H1 (cell line): Measurements from ENCODE around the gene CASZ1. TPM values are rescaled to one million over a fixed set of nuclear protein-coding genes. Genes with fewer than 3 reads are reported as not detected.

Source experiments
- CTCF ChIA-PET: fragments of 300-600 bp; sonication (Branson Sonifier 250); formaldehyde crosslinking; loops from one replicate; lab custom pipeline; 2021; ENCODE audit not compliant: partially characterized antibody; lab: Charles Lee
- POLR2A ChIA-PET: fragments of 300-600 bp; sonication (Branson Sonifier 250); formaldehyde crosslinking; loops from one replicate; lab custom pipeline; 2021; ENCODE audit warnings: inconsistent platforms; ENCODE audit not compliant: partially characterized antibody; lab: Charles Lee
- DNase-seq, 2 experiments: peaks; one replicate each; pipeline versions ENCODE4 v3.0.0 to v3.0.0-alpha.2; 2010 to 2022; ENCODE audit warnings: low spot score in 2 of 2, low read depth in 1 of 2, mixed read lengths in 1 of 2
- FAIRE-seq: peaks from 2 replicates; lab custom pipeline; 2011; peaks lifted over from hg19 to GRCh38; lab: Jason Lieb, UNC
- H2AFZ ChIP-seq: 2 replicates; pipeline ENCODE4 v1.8.1; 2012; ENCODE audit warnings: low read length, inconsistent platforms
- H2AK5ac ChIP-seq: 2 replicates; pipeline ENCODE4 v1.6.1; 2013; ENCODE audit warnings: low read depth, low read length
- H2BK120ac ChIP-seq: replicated peaks from 2 replicates; pipeline ENCODE3; 2013; ENCODE audit warnings: low read depth, low read length, inconsistent platforms
- H2BK12ac ChIP-seq: 2 replicates; pipeline ENCODE4 v1.6.1; 2013; ENCODE audit warnings: low read depth, low read length
- H2BK15ac ChIP-seq: 2 replicates; pipeline ENCODE4 v1.6.1; 2013; ENCODE audit warnings: low read length
- H2BK20ac ChIP-seq: 2 replicates; pipeline ENCODE4 v1.6.1; 2013; ENCODE audit warnings: low read length
- H2BK5ac ChIP-seq: 2 replicates; pipeline ENCODE4 v1.6.1; 2013; ENCODE audit warnings: low read depth, low read length
- H3K14ac ChIP-seq: 2 replicates; pipeline ENCODE4 v1.6.1; 2013; ENCODE audit warnings: inconsistent platforms; ENCODE audit not compliant: insufficient read length
- H3K18ac ChIP-seq: 2 replicates; pipeline ENCODE4 v1.6.1; 2013; ENCODE audit warnings: low read length; ENCODE audit errors: extremely low read depth
- H3K23ac ChIP-seq: 2 replicates; pipeline ENCODE4 v1.6.1; 2013; ENCODE audit warnings: inconsistent platforms; ENCODE audit not compliant: insufficient read length
- H3K23me2 ChIP-seq: 2 replicates; pipeline ENCODE4 v1.6.1; 2013; ENCODE audit warnings: low read depth, low read length
- H3K27ac ChIP-seq: 2 replicates; pipeline ENCODE4 v1.6.1; 2011; ENCODE audit warnings: low read depth, low read length, inconsistent platforms
- H3K27me3 ChIP-seq, 4 experiments: replicated peaks in 1 of 4; 1 replicate in 1 of 4; 2 replicates in 3 of 4; pipeline versions ENCODE4 v1.6.1 to v1.8.1; 2011 to 2013; ENCODE audit warnings: low read length in 3 of 4, mild to moderate bottlenecking in 3 of 4, inconsistent platforms in 2 of 4, mixed read lengths in 2 of 4, moderate library complexity in 1 of 4; ENCODE audit not compliant: control insufficient read depth in 3 of 4, insufficient read depth in 3 of 4; ENCODE audit errors: extremely low read depth in 1 of 4
- H3K36me3 ChIP-seq, 4 experiments: 2 replicates each; pipeline versions ENCODE4 v1.6.1 to v1.8.1; 2011 to 2013; ENCODE audit warnings: mild to moderate bottlenecking in 4 of 4, low read length in 3 of 4, moderate library complexity in 2 of 4, control low read depth in 1 of 4, inconsistent platforms in 1 of 4; ENCODE audit not compliant: insufficient read depth in 4 of 4, control insufficient read depth in 2 of 4
- H3K4ac ChIP-seq: replicated peaks from 2 replicates; pipeline ENCODE3; 2013; ENCODE audit warnings: low read length, low read depth, mixed read lengths, inconsistent platforms; ENCODE audit not compliant: insufficient read length
- H3K4me1 ChIP-seq, 4 experiments: replicated peaks in 1 of 4; 1 replicate in 1 of 4; 2 replicates in 3 of 4; pipeline versions ENCODE4 v1.6.1 to v1.8.1; 2011 to 2013; ENCODE audit warnings: low read length in 3 of 4, inconsistent platforms in 2 of 4, mixed read lengths in 1 of 4; ENCODE audit not compliant: insufficient read depth in 4 of 4, control insufficient read depth in 3 of 4
- H3K4me2 ChIP-seq, 2 experiments: 2 replicates each; pipeline versions ENCODE4 v1.6.1 to v1.8.1; 2011 to 2013; ENCODE audit warnings: low read depth in 2 of 2, low read length in 2 of 2, control low read depth in 1 of 2, inconsistent platforms in 1 of 2, mild to moderate bottlenecking in 1 of 2; ENCODE audit not compliant: insufficient read depth in 1 of 2
- H3K4me3 ChIP-seq, 4 experiments: fragments of 200-600, 300-600 bp in 1 of 4; sonication (generic), shearing (Covaris generic), sonication (Bioruptor Twin) in 1 of 4; 2 replicates each; pipeline versions ENCODE4 v1.5.1 to v1.8.1; 2011 to 2016; ENCODE audit warnings: low read length in 4 of 4, low read depth in 3 of 4, control low read depth in 2 of 4, inconsistent platforms in 2 of 4, mild to moderate bottlenecking in 2 of 4, mixed read lengths in 1 of 4, moderate library complexity in 1 of 4; ENCODE audit not compliant: insufficient read depth in 2 of 4; ENCODE audit errors: extremely low read depth in 1 of 4
- H3K56ac ChIP-seq: replicated peaks from 2 replicates; pipeline ENCODE3; 2013; ENCODE audit warnings: low read depth, mild to moderate bottlenecking, mixed read lengths, low read length, inconsistent platforms; ENCODE audit not compliant: insufficient read length
- H3K79me1 ChIP-seq: 2 replicates; pipeline ENCODE4 v1.6.1; 2013; ENCODE audit warnings: low read depth, low read length, control low read depth
- H3K79me2 ChIP-seq, 2 experiments: 2 replicates each; pipeline versions ENCODE4 v1.6.1 to v1.8.1; 2012 to 2013; ENCODE audit warnings: low read length in 2 of 2, mild to moderate bottlenecking in 2 of 2, inconsistent platforms in 1 of 2; ENCODE audit not compliant: insufficient read depth in 2 of 2, control insufficient read depth in 1 of 2
- H3K9ac ChIP-seq, 4 experiments: replicated peaks in 1 of 4; 1 replicate in 1 of 4; 2 replicates in 3 of 4; pipeline versions ENCODE4 v1.6.1 to v1.8.1; 2011 to 2013; ENCODE audit warnings: low read depth in 3 of 4, low read length in 3 of 4, control low read depth in 2 of 4, mild to moderate bottlenecking in 2 of 4, moderate library complexity in 2 of 4, inconsistent platforms in 1 of 4; ENCODE audit errors: extremely low read depth in 1 of 4
- H3K9me3 ChIP-seq, 2 experiments: 2 replicates each; pipeline versions ENCODE4 v1.6.1 to v1.8.1; 2012 to 2013; ENCODE audit warnings: mild to moderate bottlenecking in 2 of 2, moderate library complexity in 2 of 2, control low read depth in 1 of 2, inconsistent platforms in 1 of 2, low read depth in 1 of 2, low read length in 1 of 2, mixed read lengths in 1 of 2; ENCODE audit not compliant: insufficient read depth in 2 of 2
- H4K20me1 ChIP-seq, 2 experiments: replicated peaks in 1 of 2; 2 replicates each; pipeline versions ENCODE3 to v1.8.1; 2011 to 2013; ENCODE audit warnings: inconsistent platforms in 2 of 2, low read length in 2 of 2, mild to moderate bottlenecking in 1 of 2; ENCODE audit not compliant: insufficient read depth in 2 of 2, control insufficient read depth in 1 of 2
- H4K5ac ChIP-seq: 2 replicates; pipeline ENCODE4 v1.6.1; 2013; ENCODE audit warnings: low read length, low read depth, mixed read lengths, inconsistent platforms; ENCODE audit not compliant: insufficient read length
- H4K8ac ChIP-seq: 2 replicates; pipeline ENCODE4 v1.8.0; 2013; ENCODE audit warnings: mild to moderate bottlenecking, moderate library complexity, low read length, inconsistent platforms; ENCODE audit not compliant: insufficient read depth; ENCODE audit errors: extremely low read depth
- H4K91ac ChIP-seq: replicated peaks from 2 replicates; pipeline ENCODE3; 2013; ENCODE audit warnings: low read length, mixed read lengths, inconsistent platforms; ENCODE audit not compliant: insufficient read length
- HDAC6 ChIP-seq: IDR thresholded peaks from one replicate; pipeline ENCODE4 v1.7.1; 2012; ENCODE audit warnings: low read depth, mild to moderate bottlenecking, inconsistent platforms, low read length, moderate library complexity
- WGBS, 2 experiments: shearing (Covaris generic) in 1 of 2; methylation state at CpG; one replicate each; pipeline versions ENCODE4 v1.1.6 to v1.1.7; 2013 to 2015; ENCODE audit warnings: low lambda C conversion rate in 2 of 2, mixed read lengths in 2 of 2, inconsistent platforms in 1 of 2, low coverage in 1 of 2, missing lambda C conversion rate in 1 of 2; ENCODE audit not compliant: insufficient replicate concordance in 2 of 2, insufficient coverage in 1 of 2, insufficient read length in 1 of 2; ENCODE audit errors: extremely low coverage in 1 of 2, missing lambda C conversion rate in 1 of 2; 5-methylcytosine and 5-hydroxymethylcytosine counted together
- polyA plus RNA-seq, 7 experiments: library from polyadenylated mRNA; depleted of rRNA in 3 of 7; stranded (reverse) in 5 of 7; unstranded in 2 of 7; fragments of >200 nt in 5 of 7; fragments of 200-250 nt in 2 of 7; gene quantifications; 1 replicate in 5 of 7; 2 replicates in 1 of 7; 4 replicates in 1 of 7; pipeline versions ENCODE4 v1.2.1 to v1.2.3, GENCODE V29; 2011 to 2013; ENCODE audit warnings: missing spikeins in 2 of 7, mixed read lengths in 2 of 7
- total RNA-seq: library from RNA; stranded (reverse); fragmentation: NEBNext Ultra II Directional; extraction: Animal tissue kit (Norgen Biotek cat#: 25700); gene quantifications from 2 replicates; pipeline ENCODE4 v1.2.1, GENCODE V29; 2021

Gene CASZ1
- total and polyA plus RNA-seq, 2 of the 8 experiments (the other 6 are each of a cell fraction or from before 2014, with no cell fraction given), result 4.4 to 7.7 TPM

DNA sequence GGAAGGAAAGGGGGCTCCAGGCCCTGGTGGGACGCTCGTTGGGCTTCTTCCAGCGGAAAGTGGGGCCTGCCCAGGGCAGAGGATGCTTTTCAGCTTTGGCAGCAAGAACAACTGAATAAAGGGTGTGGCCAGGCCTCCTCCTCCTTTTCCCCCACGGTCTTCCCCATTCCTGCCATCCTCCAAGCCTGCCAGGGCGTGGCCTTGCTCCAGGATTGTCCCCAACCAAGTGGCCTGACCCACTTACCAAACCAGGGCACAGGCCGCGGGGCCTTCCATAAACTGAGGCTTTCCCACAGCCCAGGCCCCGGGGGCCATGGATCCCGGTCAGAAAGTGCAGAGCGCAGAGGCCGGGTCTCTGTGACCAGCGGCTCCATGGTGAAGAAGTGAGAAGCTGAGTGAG lies 33.6 kb downstream of the CASZ1 start:
- Histone ChIP-seq H2BK15ac (no peak overlapping the region), H2BK5ac (no peak overlapping the region), H3K9me3 (no peaks in the 10 kb centered on the region), H2AK5ac (0 out of 2 replicates have a peak overlapping the region, but pooled peaks have one; percentile 39), H2BK12ac (no peak overlapping the region; the same call in 1 of the 2 replicates), H3K36me3 (no peaks in the 10 kb centered on the region), H3K4me1 (peaks cover 0 to 11% (median 4%) of the 10 kb centered on the region in 4 experiments; a peak in 4 of 7 replicates), H3K23ac (no peak overlapping the region), H3K27me3 (no peaks in the 10 kb centered on the region), H3K79me1 (no peaks in the 10 kb centered on the region), H4K8ac (no peak overlapping the region), H3K23me2 (no peaks in the 10 kb centered on the region), H3K9ac (no peak overlapping the region), H4K5ac (no peak overlapping the region), H2BK120ac (no peak overlapping the region), H3K4me3 (no peak overlapping the region), H3K56ac (no peak overlapping the region), H3K14ac (no peak overlapping the region), H4K91ac (no peak overlapping the region), H3K4me2 (no peak overlapping the region), H3K27ac (no peak overlapping the region), H3K79me2 (no peaks in the 10 kb centered on the region), H3K18ac (no peak overlapping the region), H2BK20ac (no peak overlapping the region), H4K20me1 (peaks cover 0 to 2% of the 10 kb centered on the region in 2 experiments), H3K4ac (no peak overlapping the region), H2AFZ (no peak overlapping the region)
- no peak for TF ChIP-seq HDAC6
- ChIA-PET CTCF (interaction anchor here (0.6 kb wide), 1 partner anchor 50 kb away, joined by 3 read pairs; no protein-coding TSS in a partner anchor), POLR2A (interaction anchor here (0.8 kb wide), 1 partner anchor 17 kb away, joined by 3 read pairs; no protein-coding TSS in a partner anchor)
- FAIRE-seq (no peak), DNase-seq (no peak)
- 88% methylated on average over 10 of the region's 12 CpGs; no CpG with 5 or more reads in 1 of the 2 experiments for WGBS, 2 experiments
